GM13976 (cell line): ENCODE measurements around the gene KRT3.

ENCODE experiments used
- DNase-seq: peaks from one replicate; pipeline ENCODE4 v3.0.0; 2012; ENCODE audit warnings: low spot score
- in situ Hi-C: fragments of 300-500 bp; cut with MboI; formaldehyde crosslinking; loops from one replicate; pipeline ENCODE4 v1.12.0; 2022; ENCODE audit warnings: low sequenced_read_pairs, mixed read lengths, inconsistent platforms; ENCODE audit not compliant: unreplicated experiment
- TF ChIP-seq, protein P1 (sequence below): IDR thresholded peaks from 2 replicates; pipeline ENCODE4 v1.5.1; 2012; ENCODE audit warnings: borderline replicate concordance, mild to moderate bottlenecking; ENCODE audit not compliant: insufficient read depth; ENCODE audit errors: extremely low read depth, missing control alignments, control extremely low read depth

KRT3 gene

DNA sequence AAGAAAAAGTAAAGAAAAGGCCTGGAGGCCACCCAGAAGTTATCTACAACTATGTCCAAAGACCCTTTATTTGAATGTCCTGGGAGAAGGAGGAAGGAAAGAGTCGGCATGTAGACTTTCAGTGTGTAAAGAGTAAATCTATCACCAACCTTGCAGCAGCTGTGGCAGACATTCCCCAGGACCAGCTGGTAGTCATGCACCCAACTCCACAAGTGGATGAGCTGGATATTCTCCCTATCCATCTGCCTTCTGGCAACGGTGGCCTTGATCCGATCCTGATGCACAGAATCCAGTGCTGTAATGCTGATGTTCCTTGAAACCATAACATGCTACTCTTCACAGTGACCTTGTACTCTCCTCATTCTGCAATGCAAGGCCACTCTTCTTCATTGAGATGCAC, 46.1 kb downstream of the KRT3 start:
- TF ChIP-seq, protein P1, sequence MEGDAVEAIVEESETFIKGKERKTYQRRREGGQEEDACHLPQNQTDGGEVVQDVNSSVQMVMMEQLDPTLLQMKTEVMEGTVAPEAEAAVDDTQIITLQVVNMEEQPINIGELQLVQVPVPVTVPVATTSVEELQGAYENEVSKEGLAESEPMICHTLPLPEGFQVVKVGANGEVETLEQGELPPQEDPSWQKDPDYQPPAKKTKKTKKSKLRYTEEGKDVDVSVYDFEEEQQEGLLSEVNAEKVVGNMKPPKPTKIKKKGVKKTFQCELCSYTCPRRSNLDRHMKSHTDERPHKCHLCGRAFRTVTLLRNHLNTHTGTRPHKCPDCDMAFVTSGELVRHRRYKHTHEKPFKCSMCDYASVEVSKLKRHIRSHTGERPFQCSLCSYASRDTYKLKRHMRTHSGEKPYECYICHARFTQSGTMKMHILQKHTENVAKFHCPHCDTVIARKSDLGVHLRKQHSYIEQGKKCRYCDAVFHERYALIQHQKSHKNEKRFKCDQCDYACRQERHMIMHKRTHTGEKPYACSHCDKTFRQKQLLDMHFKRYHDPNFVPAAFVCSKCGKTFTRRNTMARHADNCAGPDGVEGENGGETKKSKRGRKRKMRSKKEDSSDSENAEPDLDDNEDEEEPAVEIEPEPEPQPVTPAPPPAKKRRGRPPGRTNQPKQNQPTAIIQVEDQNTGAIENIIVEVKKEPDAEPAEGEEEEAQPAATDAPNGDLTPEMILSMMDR, result no peak
- in situ Hi-C loops, result no loop called here
- no peak for DNase-seq

DNA sequence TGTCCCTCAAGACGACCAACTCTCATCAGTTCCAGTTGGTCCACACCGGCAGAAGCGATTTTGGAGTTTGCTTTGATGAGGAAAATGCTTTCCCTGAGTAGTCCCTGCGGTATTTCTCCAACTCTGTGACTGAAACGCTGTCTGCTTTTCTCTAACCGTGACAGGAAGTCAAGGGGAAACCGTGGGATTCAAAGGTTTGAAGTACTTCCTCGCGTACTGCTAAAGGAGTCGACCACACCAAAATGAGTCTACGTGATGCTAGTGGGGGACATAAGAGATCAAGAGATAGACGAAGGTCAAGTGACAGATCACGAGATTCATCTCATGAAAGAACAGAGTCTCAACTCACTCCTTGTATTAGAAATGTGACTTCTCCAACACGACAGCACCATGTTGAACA, 47.3 kb downstream of the KRT3 start:
- no peak for DNase-seq
- in situ Hi-C loops, result no loop called here
- TF ChIP-seq, protein P1, result no peak

DNA sequence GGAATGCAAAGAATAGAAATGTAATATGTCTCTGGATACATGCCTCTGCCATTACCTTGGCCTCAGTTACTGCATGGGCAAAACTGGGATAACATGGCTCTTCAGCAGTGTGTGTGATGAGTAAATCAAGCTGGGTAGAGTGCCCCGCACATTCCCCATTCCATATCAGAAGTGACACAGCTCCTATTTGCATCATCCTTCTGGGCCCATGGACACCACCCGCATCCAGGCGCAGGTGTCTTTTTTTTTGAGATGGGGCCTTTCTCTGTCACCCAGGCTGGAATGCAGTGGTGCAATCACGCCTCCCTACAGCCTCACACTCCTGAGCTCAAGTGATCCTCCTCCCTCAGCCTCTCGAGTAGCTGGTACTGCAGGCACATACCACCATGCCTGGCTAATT, 50.4 kb downstream of the KRT3 start:
- DNase-seq, result no peak
- TF ChIP-seq, protein P1, result no peak
- in situ Hi-C loops, result no loop called here

DNA sequence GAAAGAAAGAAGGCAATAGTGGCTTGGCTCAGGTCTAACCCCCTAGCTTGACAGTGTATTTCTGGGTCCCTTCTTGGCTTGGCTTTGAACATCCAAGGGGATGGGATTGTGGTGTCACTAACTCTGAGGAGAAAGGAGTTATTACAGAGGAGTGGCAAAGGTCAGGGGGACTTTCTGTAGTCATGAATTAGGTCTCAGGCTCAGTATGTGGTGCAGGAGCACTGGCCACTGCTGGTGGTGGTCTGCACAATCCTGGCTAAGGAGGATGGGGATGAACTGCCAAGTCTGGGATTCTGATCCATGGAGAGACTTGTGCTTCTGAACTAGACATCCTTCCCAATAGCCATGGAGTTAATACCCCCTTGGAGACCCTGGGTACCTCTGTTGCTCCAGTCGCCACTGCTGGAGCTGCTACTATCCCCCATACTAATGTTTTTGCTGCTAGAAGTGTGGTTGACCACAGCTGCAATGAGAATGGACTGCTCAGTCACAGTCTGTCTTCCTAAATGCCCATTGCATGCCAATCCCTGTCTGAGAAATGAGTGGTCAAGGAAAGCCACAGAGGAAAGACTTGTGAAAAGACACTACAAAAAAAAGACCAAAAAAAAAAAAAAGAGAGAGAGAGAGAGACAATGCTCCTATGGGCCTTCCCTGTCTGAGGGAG, 51.3 kb downstream of the KRT3 start:
- TF ChIP-seq, protein P1, result no peak
- no peak for DNase-seq
- in situ Hi-C loops, result no loop called here

DNA sequence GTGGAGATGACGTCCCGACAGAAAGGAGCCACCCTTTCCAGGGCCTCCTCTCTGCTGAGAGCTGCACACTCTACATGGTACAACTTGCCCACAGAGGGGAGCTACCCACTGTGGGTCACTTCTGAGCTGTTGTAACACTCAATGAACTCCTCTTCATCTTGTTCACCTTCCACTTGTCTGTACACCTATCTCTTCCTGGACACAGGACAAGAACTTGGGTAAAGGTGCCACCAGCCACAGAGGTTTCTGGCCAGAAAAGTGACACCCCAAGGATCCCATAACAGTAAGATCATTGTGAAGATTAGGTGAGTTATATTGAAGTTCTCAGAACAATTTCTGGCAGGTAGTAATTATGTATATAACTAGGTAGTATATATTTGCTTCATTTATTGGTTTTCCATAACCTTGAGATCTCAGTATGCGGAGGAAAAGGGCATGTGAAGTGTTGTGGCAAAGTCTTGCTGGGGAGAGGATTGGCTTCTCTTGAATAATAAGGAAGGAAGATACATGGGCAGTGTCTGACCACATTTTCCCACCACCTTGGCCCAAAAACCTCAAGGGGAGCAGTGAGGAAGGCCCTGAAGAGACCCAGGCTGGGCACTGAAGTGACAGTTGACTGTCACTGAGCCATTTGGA, 53.0 kb downstream of the KRT3 start:
- TF ChIP-seq, protein P1, result no peak
- no peak for DNase-seq
- in situ Hi-C loops, result no loop called here

DNA sequence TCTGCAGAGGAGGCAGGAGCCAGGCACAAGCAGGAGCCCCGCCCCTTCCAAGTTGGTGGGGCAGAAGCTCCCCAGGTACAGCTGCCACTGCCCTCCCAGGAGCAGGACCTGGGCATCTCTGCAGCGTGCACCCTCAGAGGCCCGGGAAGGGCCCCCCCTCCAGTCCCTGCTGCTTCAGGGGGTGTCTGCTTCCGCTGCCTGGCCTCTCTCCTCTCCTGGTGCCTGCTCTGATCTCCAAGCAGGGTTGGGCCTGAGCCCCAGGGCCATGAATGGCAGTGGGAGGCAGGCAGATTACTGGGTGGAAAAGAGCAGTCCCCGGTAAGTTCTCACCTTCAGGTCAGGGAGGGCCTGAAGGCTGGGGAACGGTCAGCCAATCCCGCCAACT, 53.7 kb downstream of the KRT3 start:
- TF ChIP-seq, protein P1, result no peak
- no peak for DNase-seq
- in situ Hi-C loops, result no loop called here
